AG09319 (cell line): ENCODE results near the gene ARTN.

Experiments
- DNase-seq: peaks from one replicate; pipeline ENCODE4 v3.0.0-alpha.2; 2010; ENCODE audit warnings: low read depth; ENCODE audit errors: extremely low read depth
- TF ChIP-seq, protein P1 (sequence below): IDR thresholded peaks from 2 replicates; pipeline ENCODE4 v1.5.1; 2011; ENCODE audit warnings: low read depth, mild to moderate bottlenecking, inconsistent platforms, low read length, moderate library complexity

The ARTN gene

DNA sequence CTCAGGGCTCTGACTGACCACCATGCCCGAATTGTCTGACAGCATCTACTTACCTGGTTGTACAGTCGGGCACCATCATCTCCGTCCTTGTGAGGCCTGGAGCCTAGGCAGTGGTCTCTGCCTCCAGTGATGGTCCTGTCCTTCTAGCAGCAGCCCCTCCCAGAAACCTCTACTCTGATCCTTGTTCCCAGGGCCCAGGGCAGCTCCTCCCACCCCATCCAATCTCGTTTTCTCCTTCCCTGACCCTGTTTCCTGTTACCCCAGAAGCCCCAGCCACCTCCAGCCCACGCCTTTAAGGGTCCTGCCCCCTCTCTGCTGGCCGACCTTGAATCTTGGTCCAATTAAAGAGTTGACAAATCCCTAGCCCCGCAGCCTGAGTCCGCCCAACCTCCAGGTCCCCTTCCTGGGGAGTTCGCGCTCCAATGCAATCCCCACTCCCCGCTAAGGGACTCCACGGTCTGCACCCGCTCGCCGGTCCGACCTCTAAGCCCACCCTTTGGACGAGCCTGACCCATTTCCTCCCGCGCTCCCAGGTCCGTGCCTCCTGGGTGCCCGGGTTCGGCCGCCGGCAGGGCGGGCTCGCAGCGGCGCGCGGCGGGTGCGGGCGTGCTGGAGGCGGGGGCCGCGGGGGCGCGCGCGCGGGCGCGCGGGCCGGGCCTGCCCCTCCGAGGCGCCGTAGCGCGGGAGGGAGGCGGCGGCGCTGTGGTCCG lies 45.1 kb downstream of the ARTN start, which contains the start of gene B4GALT2:
Gene B4GALT2 (plus strand): TSS at position 660 of the 710 bp plus-strand sequence. CDS start 1,951 bp downstream, outside the sequence.
- DNase-seq: no peak
- TF ChIP-seq, protein P1, sequence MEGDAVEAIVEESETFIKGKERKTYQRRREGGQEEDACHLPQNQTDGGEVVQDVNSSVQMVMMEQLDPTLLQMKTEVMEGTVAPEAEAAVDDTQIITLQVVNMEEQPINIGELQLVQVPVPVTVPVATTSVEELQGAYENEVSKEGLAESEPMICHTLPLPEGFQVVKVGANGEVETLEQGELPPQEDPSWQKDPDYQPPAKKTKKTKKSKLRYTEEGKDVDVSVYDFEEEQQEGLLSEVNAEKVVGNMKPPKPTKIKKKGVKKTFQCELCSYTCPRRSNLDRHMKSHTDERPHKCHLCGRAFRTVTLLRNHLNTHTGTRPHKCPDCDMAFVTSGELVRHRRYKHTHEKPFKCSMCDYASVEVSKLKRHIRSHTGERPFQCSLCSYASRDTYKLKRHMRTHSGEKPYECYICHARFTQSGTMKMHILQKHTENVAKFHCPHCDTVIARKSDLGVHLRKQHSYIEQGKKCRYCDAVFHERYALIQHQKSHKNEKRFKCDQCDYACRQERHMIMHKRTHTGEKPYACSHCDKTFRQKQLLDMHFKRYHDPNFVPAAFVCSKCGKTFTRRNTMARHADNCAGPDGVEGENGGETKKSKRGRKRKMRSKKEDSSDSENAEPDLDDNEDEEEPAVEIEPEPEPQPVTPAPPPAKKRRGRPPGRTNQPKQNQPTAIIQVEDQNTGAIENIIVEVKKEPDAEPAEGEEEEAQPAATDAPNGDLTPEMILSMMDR: no peak

- DNase-seq: no peak
- TF ChIP-seq, protein P1: no peak
Observed at GRCh38 chr1:43979261-43979527, 45.6 kb downstream of the ARTN start.

DNA sequence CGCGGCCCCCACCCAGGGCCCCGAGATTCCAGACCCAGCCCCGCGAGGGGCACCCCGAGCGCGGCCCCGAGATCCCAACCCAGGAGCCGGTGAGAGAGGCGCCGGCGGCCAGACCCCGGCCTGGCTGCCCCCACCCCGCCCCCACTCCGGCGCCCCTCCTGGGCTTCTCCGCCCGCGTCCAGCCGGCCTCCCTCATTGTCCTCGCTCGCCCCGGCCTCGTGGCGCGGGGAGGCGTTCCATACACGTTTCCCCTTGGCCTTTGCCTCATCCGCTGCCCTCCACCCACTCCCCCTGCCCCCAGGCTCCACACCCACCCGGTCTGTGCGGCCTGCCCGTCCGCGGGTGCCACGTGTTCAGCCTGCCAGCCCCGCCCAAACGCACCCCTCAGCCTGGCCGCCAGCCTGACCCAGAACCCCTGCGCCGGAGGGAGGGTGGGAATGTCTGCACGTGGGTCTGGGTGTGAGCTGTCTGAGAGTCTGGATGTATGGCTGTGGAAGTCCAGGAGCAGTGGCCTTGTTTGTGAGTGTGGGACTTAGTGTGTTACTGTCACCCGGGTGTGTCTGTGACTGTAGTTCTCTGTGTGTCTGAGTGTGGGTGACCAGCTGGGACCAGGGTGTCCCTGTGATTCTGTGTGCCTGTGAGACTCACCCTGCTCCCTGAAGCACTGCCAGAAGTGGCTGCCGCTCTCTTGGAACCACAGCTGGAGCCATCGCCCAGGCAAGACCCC lies 46.1 kb downstream of the ARTN start:
- TF ChIP-seq, protein P1: no peak
- DNase-seq: no peak

- TF ChIP-seq, protein P1: no peak
- DNase-seq: no peak
Observed at GRCh38 chr1:43980255-43981134, 46.9 kb downstream of the ARTN start.

DNA sequence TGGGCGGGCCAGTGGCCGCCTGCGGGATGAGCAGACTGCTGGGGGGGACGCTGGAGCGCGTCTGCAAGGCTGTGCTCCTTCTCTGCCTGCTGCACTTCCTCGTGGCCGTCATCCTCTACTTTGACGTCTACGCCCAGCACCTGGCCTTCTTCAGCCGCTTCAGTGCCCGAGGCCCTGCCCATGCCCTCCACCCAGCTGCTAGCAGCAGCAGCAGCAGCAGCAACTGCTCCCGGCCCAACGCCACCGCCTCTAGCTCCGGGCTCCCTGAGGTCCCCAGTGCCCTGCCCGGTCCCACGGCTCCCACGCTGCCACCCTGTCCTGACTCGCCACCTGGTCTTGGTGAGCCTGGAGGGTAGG lies 47.5 kb downstream of the ARTN start:
- DNase-seq: no peak
- TF ChIP-seq, protein P1: no peak

GRCh38 chr1:43981636-43982035 lies 48.0 kb downstream of the ARTN start:
- DNase-seq: no peak
- TF ChIP-seq, protein P1: no peak

DNA sequence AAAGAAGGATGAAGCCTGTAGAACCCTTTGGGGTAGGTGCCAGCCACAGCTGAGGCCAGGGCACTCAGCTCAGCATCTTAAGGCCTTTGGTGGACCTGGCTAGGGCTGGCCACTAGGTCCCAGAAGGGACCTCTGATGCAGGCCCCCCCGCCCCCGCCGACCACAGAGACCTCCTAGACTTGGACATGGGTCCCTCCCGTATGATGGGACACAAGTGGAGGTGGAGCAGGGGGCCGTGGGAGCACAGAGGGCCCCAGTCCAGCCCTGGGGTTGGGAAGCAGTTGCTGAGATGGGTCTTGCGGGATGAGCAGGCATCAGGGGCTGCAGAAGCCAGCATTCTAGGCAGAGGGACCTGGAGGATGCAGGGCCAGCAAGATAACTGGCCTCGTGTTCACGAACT lies 48.6 kb downstream of the ARTN start:
- DNase-seq: no peak
- TF ChIP-seq, protein P1: no peak
